ENCODE results near the gene HOXD8. TPM values are rescaled to one million over a fixed set of nuclear protein-coding genes. Genes with fewer than 3 reads are reported as not detected.

Gene HOXD8
- total and polyA plus RNA-seq, 2 of the 8 experiments (the other 6 are each of a cell fraction or from before 2014, with no cell fraction given) = not detected

DNA sequence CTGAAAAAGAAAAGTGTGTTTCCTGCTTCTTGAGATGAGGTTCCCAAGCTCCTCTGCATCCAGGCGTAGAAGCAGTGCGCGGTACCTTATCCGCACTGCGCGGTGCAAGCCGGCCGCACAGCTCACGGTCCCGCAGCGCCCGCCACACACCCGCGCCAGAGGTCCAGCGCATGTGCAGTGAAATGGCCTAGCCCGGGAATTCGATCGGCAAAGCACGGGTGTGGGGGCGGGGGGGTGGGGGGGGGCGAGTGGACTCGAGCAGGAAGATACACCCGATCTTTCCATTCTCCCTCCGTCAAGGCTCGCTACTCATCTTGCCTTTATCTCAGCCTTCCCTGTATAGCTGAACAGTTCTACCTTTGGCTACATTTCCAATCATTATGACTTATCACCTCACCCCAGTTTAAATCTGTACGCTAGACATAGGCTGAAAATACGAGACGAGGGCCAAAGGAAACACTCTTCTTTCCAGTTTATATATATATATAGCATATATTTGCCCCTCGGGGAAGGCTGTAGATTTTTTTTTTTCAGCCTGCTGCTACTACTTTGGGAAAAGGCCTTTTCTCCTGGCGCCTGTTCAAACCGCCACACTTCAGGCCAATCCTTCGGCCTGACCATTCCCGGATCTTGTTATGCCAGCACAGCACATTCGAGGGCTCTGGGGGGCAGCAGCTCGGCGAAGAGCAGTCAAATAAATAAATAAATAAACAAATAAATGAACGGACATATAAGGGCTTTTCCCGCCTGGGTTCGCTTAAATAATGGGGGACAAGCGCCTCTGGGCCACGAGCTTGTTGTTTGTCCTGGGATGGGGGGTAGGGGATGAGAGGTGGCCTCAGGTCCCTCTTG, 10.4 kb downstream of the HOXD8 start:
- POLR2A ChIA-PET (ENCODE audit: partially characterized antibody) = interaction anchor here (1.0 to 1.8 kb wide), 3 partner anchors 11 to 22 kb away, joined by 3 to 4 read pairs (median 3); partner anchors contain the start of gene HOXD4
- H3K4me2 ChIP-seq (ENCODE audit: insufficient read depth in 1 of 2, low read depth in 2 of 2, low read length in 2 of 2) = peak overlapping the region; percentile 4 to 79; a peak in 3 of 4 replicates
- TF ChIP-seq TEAD4 (IDR thresholded peaks at IDR 0.05; ENCODE audit: low read depth, low read length) (no peak), TCF12 (IDR thresholded peaks at IDR 0.05; ENCODE audit: low read depth, low read length) (no peak), CBX8 (IDR thresholded peaks at IDR 0.05; ENCODE audit: borderline replicate concordance, low read depth, low read length) (no peak), NRF1 (IDR thresholded peaks at IDR 0.05; ENCODE audit: low read depth, low read length) (no peak), RFX5 (IDR thresholded peaks at IDR 0.05; ENCODE audit: borderline replicate concordance, low read depth, low read length) (no peak), SAP30 (IDR thresholded peaks at IDR 0.05; ENCODE audit: insufficient read depth, insufficient replicate concordance, low read length) (no peak)
- TF ChIP-seq, protein P1, sequence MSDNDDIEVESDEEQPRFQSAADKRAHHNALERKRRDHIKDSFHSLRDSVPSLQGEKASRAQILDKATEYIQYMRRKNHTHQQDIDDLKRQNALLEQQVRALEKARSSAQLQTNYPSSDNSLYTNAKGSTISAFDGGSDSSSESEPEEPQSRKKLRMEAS (IDR thresholded peaks at IDR 0.05) = no peak
- TF ChIP-seq, protein P2, sequence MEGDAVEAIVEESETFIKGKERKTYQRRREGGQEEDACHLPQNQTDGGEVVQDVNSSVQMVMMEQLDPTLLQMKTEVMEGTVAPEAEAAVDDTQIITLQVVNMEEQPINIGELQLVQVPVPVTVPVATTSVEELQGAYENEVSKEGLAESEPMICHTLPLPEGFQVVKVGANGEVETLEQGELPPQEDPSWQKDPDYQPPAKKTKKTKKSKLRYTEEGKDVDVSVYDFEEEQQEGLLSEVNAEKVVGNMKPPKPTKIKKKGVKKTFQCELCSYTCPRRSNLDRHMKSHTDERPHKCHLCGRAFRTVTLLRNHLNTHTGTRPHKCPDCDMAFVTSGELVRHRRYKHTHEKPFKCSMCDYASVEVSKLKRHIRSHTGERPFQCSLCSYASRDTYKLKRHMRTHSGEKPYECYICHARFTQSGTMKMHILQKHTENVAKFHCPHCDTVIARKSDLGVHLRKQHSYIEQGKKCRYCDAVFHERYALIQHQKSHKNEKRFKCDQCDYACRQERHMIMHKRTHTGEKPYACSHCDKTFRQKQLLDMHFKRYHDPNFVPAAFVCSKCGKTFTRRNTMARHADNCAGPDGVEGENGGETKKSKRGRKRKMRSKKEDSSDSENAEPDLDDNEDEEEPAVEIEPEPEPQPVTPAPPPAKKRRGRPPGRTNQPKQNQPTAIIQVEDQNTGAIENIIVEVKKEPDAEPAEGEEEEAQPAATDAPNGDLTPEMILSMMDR (IDR thresholded peaks at IDR 0.05; ENCODE audit: control extremely low read depth in 1 of 3, insufficient read depth in 1 of 3, low read depth in 1 of 3, low read length in 3 of 3) = no peak

More for the DNA sequence above, 10.4 kb downstream of the HOXD8 start:
- Histone ChIP-seq H3K23me2 (ENCODE audit: low read depth, low read length) (peaks cover 3% of the 10 kb centered on the region; the same call in 1 of the 2 replicates), H2AK5ac (ENCODE audit: low read depth, low read length) (no peak overlapping the region), H2BK15ac (ENCODE audit: low read length) (no peak overlapping the region), H2BK5ac (ENCODE audit: low read depth, low read length) (no peak overlapping the region), H3K79me2 (ENCODE audit: control insufficient read depth in 1 of 2, insufficient read depth in 2 of 2, low read length in 2 of 2) (no peaks in the 10 kb centered on the region), H3K36me3 (ENCODE audit: control insufficient read depth in 2 of 4, insufficient read depth in 4 of 4, low read length in 3 of 4) (peaks cover 0 to 4% (median 0%) of the 10 kb centered on the region in 4 experiments; a peak in 1 of 8 replicates), H3K27ac (ENCODE audit: low read depth, low read length) (no peak overlapping the region), H2AFZ (ENCODE audit: low read length) (no peak overlapping the region), H2BK120ac (replicated peaks; ENCODE audit: low read depth, low read length) (no peak overlapping the region), H3K14ac (ENCODE audit: insufficient read length) (no peak overlapping the region), H4K5ac (ENCODE audit: insufficient read length, low read depth, low read length) (no peak overlapping the region), H3K56ac (replicated peaks; ENCODE audit: insufficient read length, low read depth, low read length) (no peak overlapping the region), H2BK12ac (ENCODE audit: low read depth, low read length) (no peak overlapping the region), H3K23ac (ENCODE audit: insufficient read length) (no peak overlapping the region), H2BK20ac (ENCODE audit: low read length) (no peak overlapping the region), H3K79me1 (ENCODE audit: low read depth, low read length) (no peaks in the 10 kb centered on the region), H4K8ac (ENCODE audit: extremely low read depth, insufficient read depth, low read length) (no peak overlapping the region), H3K4me1 (replicated peaks in 1 of 4; ENCODE audit: control insufficient read depth in 3 of 4, insufficient read depth in 4 of 4, low read length in 3 of 4) (peaks cover 0 to 9% (median 4%) of the 10 kb centered on the region in 4 experiments; a peak in 5 of 7 replicates), H3K4me3 (ENCODE audit: extremely low read depth in 1 of 4, insufficient read depth in 2 of 4, low read depth in 3 of 4, low read length in 4 of 4) (peak overlapping the region in 1 of 4 experiments; percentile 67; a peak in 2 of 8 replicates), H4K91ac (replicated peaks; ENCODE audit: insufficient read length, low read length) (no peak overlapping the region), H3K9me3 (ENCODE audit: insufficient read depth in 2 of 2, low read depth in 1 of 2, low read length in 1 of 2) (no peaks in the 10 kb centered on the region), H3K4ac (replicated peaks; ENCODE audit: insufficient read length, low read depth, low read length) (no peak overlapping the region), H3K27me3 (replicated peaks in 1 of 4; ENCODE audit: control insufficient read depth in 3 of 4, extremely low read depth in 1 of 4, insufficient read depth in 3 of 4, low read length in 3 of 4) (peaks cover 81 to 100% (median 96%) of the 10 kb centered on the region in 4 experiments), H3K18ac (ENCODE audit: extremely low read depth, low read length) (no peak overlapping the region), H4K20me1 (replicated peaks in 1 of 2; ENCODE audit: control insufficient read depth in 1 of 2, insufficient read depth in 2 of 2, low read length in 2 of 2) (peaks cover 1 to 13% of the 10 kb centered on the region in 2 experiments), H3K9ac (replicated peaks in 1 of 4; ENCODE audit: extremely low read depth in 1 of 4, low read depth in 3 of 4, low read length in 3 of 4) (no peak overlapping the region)
- DNase-seq (ENCODE audit: low read depth in 1 of 2, low spot score in 2 of 2) (no peak), FAIRE-seq (no peak)
- 49% methylated on average over 34 of the region's 41 CpGs; no CpG with 5 or more reads in 1 of the 2 experiments for WGBS, 2 experiments (ENCODE audit: extremely low coverage in 1 of 2, insufficient coverage in 1 of 2, insufficient read length in 1 of 2, insufficient replicate concordance in 2 of 2, low coverage in 1 of 2, low lambda C conversion rate in 2 of 2, missing lambda C conversion rate in 1 of 2)
- CTCF ChIA-PET (ENCODE audit: partially characterized antibody) = interaction anchor here (0.6 to 10.0 kb wide), 79 partner anchors 8 to 1620 kb away, joined by 3 to 119 read pairs (median 5); partner anchors contain the start of genes HOXD10, HOXD4, HOXD8 and HOXD9
